PFSK-1 (cell line): Measurements from ENCODE around the gene RBX1.

ENCODE experiments used
- FOXP2 ChIP-seq: optimal IDR thresholded peaks from 2 replicates; pipeline ENCODE3; 2011; ENCODE audit warnings: borderline replicate concordance, control low read depth, inconsistent platforms; ENCODE audit not compliant: insufficient read depth; ENCODE audit errors: extremely low read length, extremely low read depth
- POLR2AphosphoS5 ChIP-seq: IDR thresholded peaks from 2 replicates; pipeline ENCODE4 v1.6.1; 2012; ENCODE audit warnings: low read depth, mild to moderate bottlenecking, control low read depth, low read length, moderate library complexity
- SIN3A ChIP-seq: IDR thresholded peaks from 2 replicates; pipeline ENCODE4 v1.6.1; 2012; ENCODE audit warnings: mild to moderate bottlenecking, low read length, moderate library complexity, borderline replicate concordance; ENCODE audit not compliant: insufficient read depth
- TAF1 ChIP-seq: IDR thresholded peaks from 2 replicates; pipeline ENCODE4 v1.6.1; 2012; ENCODE audit warnings: low read length, control low read depth, borderline replicate concordance; ENCODE audit not compliant: insufficient read depth
- TF ChIP-seq, protein P1 (sequence below), 2 experiments: IDR thresholded peaks; 2 replicates each; pipeline versions ENCODE4 v1.6.1 to v1.8.0; 2011 to 2012; ENCODE audit warnings: low read depth in 2 of 2, low read length in 2 of 2, control low read depth in 1 of 2, inconsistent platforms in 1 of 2, mild to moderate bottlenecking in 1 of 2, moderate library complexity in 1 of 2; ENCODE audit not compliant: insufficient read depth in 1 of 2

GRCh38 chr22:41003066-41003465, 51.9 kb downstream of the RBX1 start:
- TF ChIP-seq SIN3A (no peak), POLR2AphosphoS5 (no peak), TAF1 (no peak), FOXP2 (no peak)
- TF ChIP-seq, protein P1, sequence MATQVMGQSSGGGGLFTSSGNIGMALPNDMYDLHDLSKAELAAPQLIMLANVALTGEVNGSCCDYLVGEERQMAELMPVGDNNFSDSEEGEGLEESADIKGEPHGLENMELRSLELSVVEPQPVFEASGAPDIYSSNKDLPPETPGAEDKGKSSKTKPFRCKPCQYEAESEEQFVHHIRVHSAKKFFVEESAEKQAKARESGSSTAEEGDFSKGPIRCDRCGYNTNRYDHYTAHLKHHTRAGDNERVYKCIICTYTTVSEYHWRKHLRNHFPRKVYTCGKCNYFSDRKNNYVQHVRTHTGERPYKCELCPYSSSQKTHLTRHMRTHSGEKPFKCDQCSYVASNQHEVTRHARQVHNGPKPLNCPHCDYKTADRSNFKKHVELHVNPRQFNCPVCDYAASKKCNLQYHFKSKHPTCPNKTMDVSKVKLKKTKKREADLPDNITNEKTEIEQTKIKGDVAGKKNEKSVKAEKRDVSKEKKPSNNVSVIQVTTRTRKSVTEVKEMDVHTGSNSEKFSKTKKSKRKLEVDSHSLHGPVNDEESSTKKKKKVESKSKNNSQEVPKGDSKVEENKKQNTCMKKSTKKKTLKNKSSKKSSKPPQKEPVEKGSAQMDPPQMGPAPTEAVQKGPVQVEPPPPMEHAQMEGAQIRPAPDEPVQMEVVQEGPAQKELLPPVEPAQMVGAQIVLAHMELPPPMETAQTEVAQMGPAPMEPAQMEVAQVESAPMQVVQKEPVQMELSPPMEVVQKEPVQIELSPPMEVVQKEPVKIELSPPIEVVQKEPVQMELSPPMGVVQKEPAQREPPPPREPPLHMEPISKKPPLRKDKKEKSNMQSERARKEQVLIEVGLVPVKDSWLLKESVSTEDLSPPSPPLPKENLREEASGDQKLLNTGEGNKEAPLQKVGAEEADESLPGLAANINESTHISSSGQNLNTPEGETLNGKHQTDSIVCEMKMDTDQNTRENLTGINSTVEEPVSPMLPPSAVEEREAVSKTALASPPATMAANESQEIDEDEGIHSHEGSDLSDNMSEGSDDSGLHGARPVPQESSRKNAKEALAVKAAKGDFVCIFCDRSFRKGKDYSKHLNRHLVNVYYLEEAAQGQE (IDR thresholded peaks at IDR 0.05; ENCODE audit: insufficient read depth in 1 of 2, low read depth in 2 of 2, low read length in 2 of 2) = no peak
